Right hindlimb (tissue), 1 donor: ENCODE data around the gene MEF2D.
A peak's percentile ranks its signal among the peaks of the same experiment; 100 is the strongest.

Experiments used
- DNase-seq: peaks from one replicate; pipeline ENCODE4 v3.0.0-alpha.2; 2018

Gene MEF2D

GRCh38 chr1:156485984-156486383 is 14.6 kb downstream of the MEF2D start:
- DNase-seq = no peak

- no peak for DNase-seq
Measured at GRCh38 chr1:156484480-156485058, 16.0 kb downstream of the MEF2D start.

GRCh38 chr1:156483397-156483796 is 17.2 kb downstream of the MEF2D start:
- no peak for DNase-seq

- no peak for DNase-seq
Measured at GRCh38 chr1:156482276-156482675, 18.3 kb downstream of the MEF2D start.

GRCh38 chr1:156481527-156481926 is 19.0 kb downstream of the MEF2D start:
- no peak for DNase-seq

- peak; percentile 64 for DNase-seq
Measured at GRCh38 chr1:156480411-156481192, 20.0 kb downstream of the MEF2D start.

GRCh38 chr1:156480016-156480370 is 20.6 kb downstream of the MEF2D start:
- DNase-seq = no peak

GRCh38 chr1:156479093-156480015 is 21.2 kb downstream of the MEF2D start:
- no peak for DNase-seq

GRCh38 chr1:156478250-156478627 is 22.3 kb downstream of the MEF2D start:
- DNase-seq = no peak

GRCh38 chr1:156477526-156478249 is 22.9 kb downstream of the MEF2D start:
- no peak for DNase-seq

GRCh38 chr1:156476501-156477298 is 23.9 kb downstream of the MEF2D start:
- no peak for DNase-seq

GRCh38 chr1:156475568-156476500 is 24.7 kb downstream of the MEF2D start:
- DNase-seq = no peak

GRCh38 chr1:156474966-156475365 is 25.6 kb downstream of the MEF2D start:
- DNase-seq = no peak

- DNase-seq = no peak
Measured at GRCh38 chr1:156471496-156472490, 28.8 kb downstream of the MEF2D start.

- no peak for DNase-seq
Measured at GRCh38 chr1:156470473-156470872, 30.1 kb downstream of the MEF2D start.

- no peak for DNase-seq
Measured at GRCh38 chr1:156468693-156469345, 31.8 kb downstream of the MEF2D start.

- no peak for DNase-seq
Measured at GRCh38 chr1:156467906-156468305, 32.7 kb downstream of the MEF2D start.

- no peak for DNase-seq
Measured at GRCh38 chr1:156467385-156467784, 33.2 kb downstream of the MEF2D start.

GRCh38 chr1:156465747-156466365 is 34.7 kb downstream of the MEF2D start:
- DNase-seq = no peak
